H1 (cell line): ENCODE data around the gene NR3C2. TPM values are rescaled to one million over a fixed set of nuclear protein-coding genes. Genes with fewer than 3 reads are reported as not detected.

ENCODE experiments used
- CTCF ChIA-PET: fragments of 300-600 bp; sonication (Branson Sonifier 250); formaldehyde crosslinking; loops from one replicate; lab custom pipeline; 2021; ENCODE audit not compliant: partially characterized antibody; lab: Charles Lee
- POLR2A ChIA-PET: fragments of 300-600 bp; sonication (Branson Sonifier 250); formaldehyde crosslinking; loops from one replicate; lab custom pipeline; 2021; ENCODE audit warnings: inconsistent platforms; ENCODE audit not compliant: partially characterized antibody; lab: Charles Lee
- DNase-seq, 2 experiments: peaks; one replicate each; pipeline versions ENCODE4 v3.0.0 to v3.0.0-alpha.2; 2010 to 2022; ENCODE audit warnings: low spot score in 2 of 2, low read depth in 1 of 2, mixed read lengths in 1 of 2
- FAIRE-seq: peaks from 2 replicates; lab custom pipeline; 2011; peaks lifted over from hg19 to GRCh38; lab: Jason Lieb, UNC
- H2AFZ ChIP-seq: 2 replicates; pipeline ENCODE4 v1.8.1; 2012; ENCODE audit warnings: low read length, inconsistent platforms
- H2AK5ac ChIP-seq: 2 replicates; pipeline ENCODE4 v1.6.1; 2013; ENCODE audit warnings: low read depth, low read length
- H2BK120ac ChIP-seq: replicated peaks from 2 replicates; pipeline ENCODE3; 2013; ENCODE audit warnings: low read depth, low read length, inconsistent platforms
- H2BK12ac ChIP-seq: 2 replicates; pipeline ENCODE4 v1.6.1; 2013; ENCODE audit warnings: low read depth, low read length
- H2BK15ac ChIP-seq: 2 replicates; pipeline ENCODE4 v1.6.1; 2013; ENCODE audit warnings: low read length
- H2BK20ac ChIP-seq: 2 replicates; pipeline ENCODE4 v1.6.1; 2013; ENCODE audit warnings: low read length
- H2BK5ac ChIP-seq: 2 replicates; pipeline ENCODE4 v1.6.1; 2013; ENCODE audit warnings: low read depth, low read length
- H3K14ac ChIP-seq: 2 replicates; pipeline ENCODE4 v1.6.1; 2013; ENCODE audit warnings: inconsistent platforms; ENCODE audit not compliant: insufficient read length
- H3K18ac ChIP-seq: 2 replicates; pipeline ENCODE4 v1.6.1; 2013; ENCODE audit warnings: low read length; ENCODE audit errors: extremely low read depth
- H3K23ac ChIP-seq: 2 replicates; pipeline ENCODE4 v1.6.1; 2013; ENCODE audit warnings: inconsistent platforms; ENCODE audit not compliant: insufficient read length
- H3K23me2 ChIP-seq: 2 replicates; pipeline ENCODE4 v1.6.1; 2013; ENCODE audit warnings: low read depth, low read length
- H3K27ac ChIP-seq: 2 replicates; pipeline ENCODE4 v1.6.1; 2011; ENCODE audit warnings: low read depth, low read length, inconsistent platforms
- H3K27me3 ChIP-seq, 4 experiments: replicated peaks in 1 of 4; 1 replicate in 1 of 4; 2 replicates in 3 of 4; pipeline versions ENCODE4 v1.6.1 to v1.8.1; 2011 to 2013; ENCODE audit warnings: low read length in 3 of 4, mild to moderate bottlenecking in 3 of 4, inconsistent platforms in 2 of 4, mixed read lengths in 2 of 4, moderate library complexity in 1 of 4; ENCODE audit not compliant: control insufficient read depth in 3 of 4, insufficient read depth in 3 of 4; ENCODE audit errors: extremely low read depth in 1 of 4
- H3K36me3 ChIP-seq, 4 experiments: 2 replicates each; pipeline versions ENCODE4 v1.6.1 to v1.8.1; 2011 to 2013; ENCODE audit warnings: mild to moderate bottlenecking in 4 of 4, low read length in 3 of 4, moderate library complexity in 2 of 4, control low read depth in 1 of 4, inconsistent platforms in 1 of 4; ENCODE audit not compliant: insufficient read depth in 4 of 4, control insufficient read depth in 2 of 4
- H3K4ac ChIP-seq: replicated peaks from 2 replicates; pipeline ENCODE3; 2013; ENCODE audit warnings: low read length, low read depth, mixed read lengths, inconsistent platforms; ENCODE audit not compliant: insufficient read length
- H3K4me1 ChIP-seq, 4 experiments: replicated peaks in 1 of 4; 1 replicate in 1 of 4; 2 replicates in 3 of 4; pipeline versions ENCODE4 v1.6.1 to v1.8.1; 2011 to 2013; ENCODE audit warnings: low read length in 3 of 4, inconsistent platforms in 2 of 4, mixed read lengths in 1 of 4; ENCODE audit not compliant: insufficient read depth in 4 of 4, control insufficient read depth in 3 of 4
- H3K4me2 ChIP-seq, 2 experiments: 2 replicates each; pipeline versions ENCODE4 v1.6.1 to v1.8.1; 2011 to 2013; ENCODE audit warnings: low read depth in 2 of 2, low read length in 2 of 2, control low read depth in 1 of 2, inconsistent platforms in 1 of 2, mild to moderate bottlenecking in 1 of 2; ENCODE audit not compliant: insufficient read depth in 1 of 2
- H3K4me3 ChIP-seq, 4 experiments: fragments of 200-600, 300-600 bp in 1 of 4; sonication (generic), shearing (Covaris generic), sonication (Bioruptor Twin) in 1 of 4; 2 replicates each; pipeline versions ENCODE4 v1.5.1 to v1.8.1; 2011 to 2016; ENCODE audit warnings: low read length in 4 of 4, low read depth in 3 of 4, control low read depth in 2 of 4, inconsistent platforms in 2 of 4, mild to moderate bottlenecking in 2 of 4, mixed read lengths in 1 of 4, moderate library complexity in 1 of 4; ENCODE audit not compliant: insufficient read depth in 2 of 4; ENCODE audit errors: extremely low read depth in 1 of 4
- H3K56ac ChIP-seq: replicated peaks from 2 replicates; pipeline ENCODE3; 2013; ENCODE audit warnings: low read depth, mild to moderate bottlenecking, mixed read lengths, low read length, inconsistent platforms; ENCODE audit not compliant: insufficient read length
- H3K79me1 ChIP-seq: 2 replicates; pipeline ENCODE4 v1.6.1; 2013; ENCODE audit warnings: low read depth, low read length, control low read depth
- H3K79me2 ChIP-seq, 2 experiments: 2 replicates each; pipeline versions ENCODE4 v1.6.1 to v1.8.1; 2012 to 2013; ENCODE audit warnings: low read length in 2 of 2, mild to moderate bottlenecking in 2 of 2, inconsistent platforms in 1 of 2; ENCODE audit not compliant: insufficient read depth in 2 of 2, control insufficient read depth in 1 of 2
- H3K9ac ChIP-seq, 4 experiments: replicated peaks in 1 of 4; 1 replicate in 1 of 4; 2 replicates in 3 of 4; pipeline versions ENCODE4 v1.6.1 to v1.8.1; 2011 to 2013; ENCODE audit warnings: low read depth in 3 of 4, low read length in 3 of 4, control low read depth in 2 of 4, mild to moderate bottlenecking in 2 of 4, moderate library complexity in 2 of 4, inconsistent platforms in 1 of 4; ENCODE audit errors: extremely low read depth in 1 of 4
- H3K9me3 ChIP-seq, 2 experiments: 2 replicates each; pipeline versions ENCODE4 v1.6.1 to v1.8.1; 2012 to 2013; ENCODE audit warnings: mild to moderate bottlenecking in 2 of 2, moderate library complexity in 2 of 2, control low read depth in 1 of 2, inconsistent platforms in 1 of 2, low read depth in 1 of 2, low read length in 1 of 2, mixed read lengths in 1 of 2; ENCODE audit not compliant: insufficient read depth in 2 of 2
- H4K20me1 ChIP-seq, 2 experiments: replicated peaks in 1 of 2; 2 replicates each; pipeline versions ENCODE3 to v1.8.1; 2011 to 2013; ENCODE audit warnings: inconsistent platforms in 2 of 2, low read length in 2 of 2, mild to moderate bottlenecking in 1 of 2; ENCODE audit not compliant: insufficient read depth in 2 of 2, control insufficient read depth in 1 of 2
- H4K5ac ChIP-seq: 2 replicates; pipeline ENCODE4 v1.6.1; 2013; ENCODE audit warnings: low read length, low read depth, mixed read lengths, inconsistent platforms; ENCODE audit not compliant: insufficient read length
- H4K8ac ChIP-seq: 2 replicates; pipeline ENCODE4 v1.8.0; 2013; ENCODE audit warnings: mild to moderate bottlenecking, moderate library complexity, low read length, inconsistent platforms; ENCODE audit not compliant: insufficient read depth; ENCODE audit errors: extremely low read depth
- H4K91ac ChIP-seq: replicated peaks from 2 replicates; pipeline ENCODE3; 2013; ENCODE audit warnings: low read length, mixed read lengths, inconsistent platforms; ENCODE audit not compliant: insufficient read length
- CHD2 ChIP-seq: IDR thresholded peaks from 2 replicates; pipeline ENCODE4 v1.6.1; 2012; ENCODE audit warnings: low read length, improper control_type of control experiment
- CTCF ChIP-seq, 3 experiments: IDR thresholded peaks; 1 replicate in 2 of 3; 2 replicates in 1 of 3; pipeline versions ENCODE4 v1.5.1 to v1.6.1; 2011; ENCODE audit warnings: low read length in 3 of 3, mild to moderate bottlenecking in 3 of 3, inconsistent platforms in 2 of 3, low read depth in 1 of 3, moderate library complexity in 1 of 3; ENCODE audit not compliant: insufficient read depth in 1 of 3; ENCODE audit errors: control extremely low read depth in 1 of 3
- JUN ChIP-seq: IDR thresholded peaks from 2 replicates; pipeline ENCODE4 v1.6.1; 2011; ENCODE audit warnings: low read depth, mild to moderate bottlenecking, improper control_type of control experiment, low read length
- MAX ChIP-seq: IDR thresholded peaks from 2 replicates; pipeline ENCODE4 v1.6.1; 2012; ENCODE audit warnings: inconsistent platforms
- TCF12 ChIP-seq: IDR thresholded peaks from 2 replicates; pipeline ENCODE4 v1.6.1; 2011; ENCODE audit warnings: low read depth, mild to moderate bottlenecking, low read length
- WGBS, 2 experiments: shearing (Covaris generic) in 1 of 2; methylation state at CpG; one replicate each; pipeline versions ENCODE4 v1.1.6 to v1.1.7; 2013 to 2015; ENCODE audit warnings: low lambda C conversion rate in 2 of 2, mixed read lengths in 2 of 2, inconsistent platforms in 1 of 2, low coverage in 1 of 2, missing lambda C conversion rate in 1 of 2; ENCODE audit not compliant: insufficient replicate concordance in 2 of 2, insufficient coverage in 1 of 2, insufficient read length in 1 of 2; ENCODE audit errors: extremely low coverage in 1 of 2, missing lambda C conversion rate in 1 of 2; 5-methylcytosine and 5-hydroxymethylcytosine counted together
- polyA plus RNA-seq, 7 experiments: library from polyadenylated mRNA; depleted of rRNA in 3 of 7; stranded (reverse) in 5 of 7; unstranded in 2 of 7; fragments of >200 nt in 5 of 7; fragments of 200-250 nt in 2 of 7; gene quantifications; 1 replicate in 5 of 7; 2 replicates in 1 of 7; 4 replicates in 1 of 7; pipeline versions ENCODE4 v1.2.1 to v1.2.3, GENCODE V29; 2011 to 2013; ENCODE audit warnings: missing spikeins in 2 of 7, mixed read lengths in 2 of 7
- total RNA-seq: library from RNA; stranded (reverse); fragmentation: NEBNext Ultra II Directional; extraction: Animal tissue kit (Norgen Biotek cat#: 25700); gene quantifications from 2 replicates; pipeline ENCODE4 v1.2.1, GENCODE V29; 2021

NR3C2 gene
- total and polyA plus RNA-seq, 2 of the 8 experiments (the other 6 are each of a cell fraction or from before 2014, with no cell fraction given): 0.80 to 3.9 TPM

- Histone ChIP-seq H4K91ac (no peak overlapping the region), H2BK15ac (no peak overlapping the region), H4K5ac (no peak overlapping the region), H3K27me3 (no peaks in the 10 kb centered on the region), H3K4ac (no peak overlapping the region), H3K27ac (no peak overlapping the region), H3K79me2 (no peaks in the 10 kb centered on the region), H3K4me3 (no peak overlapping the region), H3K4me2 (no peak overlapping the region), H3K4me1 (peaks cover 0 to 3% (median 0%) of the 10 kb centered on the region in 4 experiments; a peak in 1 of 7 replicates), H3K9ac (no peak overlapping the region), H2BK20ac (no peak overlapping the region), H3K79me1 (no peaks in the 10 kb centered on the region), H3K23ac (no peak overlapping the region), H3K14ac (no peak overlapping the region), H3K18ac (no peak overlapping the region), H3K9me3 (no peaks in the 10 kb centered on the region), H2BK12ac (no peak overlapping the region), H4K8ac (no peak overlapping the region), H4K20me1 (no peaks in the 10 kb centered on the region), H3K36me3 (no peaks in the 10 kb centered on the region), H2BK5ac (no peak overlapping the region), H2BK120ac (no peak overlapping the region), H2AFZ (no peak overlapping the region), H3K23me2 (no peaks in the 10 kb centered on the region), H3K56ac (no peak overlapping the region), H2AK5ac (no peak overlapping the region)
- ChIA-PET POLR2A (no interaction called here), CTCF (no interaction called here)
- FAIRE-seq (no peak), DNase-seq (no peak)
- 62% methylated on average over 3 of the region's 3 CpGs; no CpG with 5 or more reads in 1 of the 2 experiments for WGBS, 2 experiments
- no peak for TF ChIP-seq CTCF (IDR thresholded peaks at IDR 0.05; ENCODE audit: control extremely low read depth in 1 of 3, insufficient read depth in 1 of 3, low read depth in 1 of 3, low read length in 3 of 3)
- no peak for TF ChIP-seq TCF12
- TF ChIP-seq JUN: no peak
- no peak for TF ChIP-seq CHD2
- no peak for TF ChIP-seq MAX
These were observed 153.8 kb downstream of the NR3C2 start for GRCh38 chr4:148288448-148288847.
